GM10847 (cell line): ENCODE measurements around the gene ZNF512B.

ENCODE experiments used
- POLR2A ChIP-seq: IDR thresholded peaks from 2 replicates; pipeline ENCODE4 v1.6.1; 2011; ENCODE audit not compliant: insufficient read length; ENCODE audit errors: extremely low read depth

ZNF512B gene

GRCh38 chr20:63979557-63980316 lies 10.0 kb upstream of the ZNF512B start, which contains the start of gene SAMD10:
Gene SAMD10, minus strand, starts transcription at chr20:63979642. Its CDS starts 175 bp downstream, at chr20:63979467.
- TF ChIP-seq POLR2A = peak; percentile 27

GRCh38 chr20:63979229-63979556 lies 9.5 kb upstream of the ZNF512B start:
- TF ChIP-seq POLR2A = no peak

- peak; percentile 23 for TF ChIP-seq POLR2A
Observed at GRCh38 chr20:63978319-63979228, 8.8 kb upstream of the ZNF512B start.

- no peak for TF ChIP-seq POLR2A
Observed at GRCh38 chr20:63977739-63978276, 8.1 kb upstream of the ZNF512B start.

- no peak for TF ChIP-seq POLR2A
Observed at GRCh38 chr20:63976980-63977738, 7.4 kb upstream of the ZNF512B start.

GRCh38 chr20:63974402-63975200 lies 4.9 kb upstream of the ZNF512B start:
- no peak for TF ChIP-seq POLR2A

- TF ChIP-seq POLR2A = no peak
Observed at GRCh38 chr20:63973636-63974401, 4.1 kb upstream of the ZNF512B start.

- TF ChIP-seq POLR2A = no peak
Observed at GRCh38 chr20:63973160-63973479, 3.4 kb upstream of the ZNF512B start.

- no peak for TF ChIP-seq POLR2A
Observed at GRCh38 chr20:63972312-63973159, 2.8 kb upstream of the ZNF512B start.

GRCh38 chr20:63970714-63971431 lies 1.1 kb upstream of the ZNF512B start:
- no peak for TF ChIP-seq POLR2A

- no peak for TF ChIP-seq POLR2A
Observed at GRCh38 chr20:63968928-63969760, 586 bp downstream of the ZNF512B start.
